ENCODE measurements around the gene SEMA4G. TPM values are rescaled to one million over a fixed set of nuclear protein-coding genes. Genes with fewer than 3 reads are reported as not detected.

Gene SEMA4G
- total and polyA plus RNA-seq, 2 of the 13 experiments (the other 11 are each of a cell fraction or from before 2014, with no cell fraction given), result 46.2 to 207 TPM

DNA sequence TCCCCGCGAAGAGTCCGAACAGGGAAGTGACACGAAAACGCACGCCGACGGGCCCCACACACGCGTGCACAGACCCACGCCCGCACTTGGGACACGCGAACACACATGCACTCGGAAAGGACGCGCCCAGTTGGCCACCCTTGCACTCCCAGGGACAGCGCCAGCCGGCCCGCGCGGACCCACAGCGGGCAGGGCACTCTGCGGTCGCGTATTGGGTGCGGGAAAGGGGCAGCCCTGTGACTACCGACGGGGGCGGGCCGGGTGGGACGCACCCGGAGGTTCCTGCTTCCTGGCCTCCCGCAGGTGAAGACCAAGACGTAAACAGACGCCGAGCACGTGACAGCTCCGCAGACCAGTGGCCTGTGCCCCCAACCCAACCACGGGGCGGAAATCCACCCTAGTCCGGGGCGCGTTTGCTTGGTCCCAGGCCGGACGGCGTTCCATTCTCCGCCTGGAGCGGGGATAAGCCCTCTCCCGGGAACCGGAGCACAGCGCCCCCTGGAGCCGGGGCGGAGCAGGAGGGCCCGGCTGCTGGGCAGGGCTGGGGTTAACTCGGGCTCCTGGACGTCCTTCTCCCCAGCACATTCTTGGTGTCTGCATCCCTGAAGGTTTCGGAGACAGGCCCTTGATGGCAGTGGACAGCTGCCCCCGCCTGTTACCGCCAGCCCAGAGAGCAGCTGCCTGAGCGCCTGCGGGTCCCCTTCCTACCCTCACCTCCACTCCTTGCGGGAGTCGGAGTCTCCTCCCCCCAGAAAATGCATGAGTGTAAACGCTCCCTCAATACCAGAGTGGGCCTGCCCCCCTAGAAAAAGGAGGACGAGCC is 28.3 kb downstream of the SEMA4G start (continued):
- TF ChIP-seq, protein P1, sequence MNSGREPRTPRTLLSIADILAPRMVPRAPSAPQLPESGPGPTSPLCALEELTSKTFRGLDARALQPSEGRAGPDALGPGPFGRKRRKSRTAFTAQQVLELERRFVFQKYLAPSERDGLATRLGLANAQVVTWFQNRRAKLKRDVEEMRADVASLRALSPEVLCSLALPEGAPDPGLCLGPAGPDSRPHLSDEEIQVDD (CRISPR knock-in tag; IDR thresholded peaks at IDR 0.05; ENCODE audit: borderline replicate concordance), result peak; percentile 46; the same call in 1 of the 2 replicates
- TF ChIP-seq, protein P2, sequence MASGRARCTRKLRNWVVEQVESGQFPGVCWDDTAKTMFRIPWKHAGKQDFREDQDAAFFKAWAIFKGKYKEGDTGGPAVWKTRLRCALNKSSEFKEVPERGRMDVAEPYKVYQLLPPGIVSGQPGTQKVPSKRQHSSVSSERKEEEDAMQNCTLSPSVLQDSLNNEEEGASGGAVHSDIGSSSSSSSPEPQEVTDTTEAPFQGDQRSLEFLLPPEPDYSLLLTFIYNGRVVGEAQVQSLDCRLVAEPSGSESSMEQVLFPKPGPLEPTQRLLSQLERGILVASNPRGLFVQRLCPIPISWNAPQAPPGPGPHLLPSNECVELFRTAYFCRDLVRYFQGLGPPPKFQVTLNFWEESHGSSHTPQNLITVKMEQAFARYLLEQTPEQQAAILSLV (CRISPR knock-in tag; IDR thresholded peaks at IDR 0.05; ENCODE audit: borderline replicate concordance), result peak; percentile 43
- TF ChIP-seq MEIS1 (CRISPR knock-in tag; IDR thresholded peaks at IDR 0.05; ENCODE audit: borderline replicate concordance) (no peak), JUND (CRISPR knock-in tag; IDR thresholded peaks at IDR 0.05) (peak; percentile 24; the same call in 1 of the 2 replicates), HDAC2 (CRISPR knock-in tag; IDR thresholded peaks at IDR 0.05) (no peak), ZNF296 (CRISPR knock-in tag; conservative IDR thresholded peaks at IDR 0.05) (0 out of 2 replicates have a peak, but pooled peaks have one; percentile 15), MYNN (CRISPR knock-in tag; IDR thresholded peaks at IDR 0.05; ENCODE audit: low read depth) (no peak; the same call in 1 of the 2 replicates), ARNT (IDR thresholded peaks at IDR 0.05) (no peak), NR3C1 (CRISPR knock-in tag; IDR thresholded peaks at IDR 0.05) (no peak), RNF2 (conservative IDR thresholded peaks at IDR 0.05; ENCODE audit: low read depth) (no peak), NCOA1 (CRISPR knock-in tag; IDR thresholded peaks at IDR 0.05) (no peak), ARNT2 (CRISPR knock-in tag; IDR thresholded peaks at IDR 0.05; ENCODE audit: low read depth) (no peak), ZNF225 (CRISPR knock-in tag; IDR thresholded peaks at IDR 0.05) (no peak), CHD2 (IDR thresholded peaks at IDR 0.05; ENCODE audit: low read depth, low read length) (no peak), ZNF703 (CRISPR knock-in tag; IDR thresholded peaks at IDR 0.05; ENCODE audit: borderline replicate concordance) (no peak; the same call in 1 of the 2 replicates)
- TF ChIP-seq, protein P3, sequence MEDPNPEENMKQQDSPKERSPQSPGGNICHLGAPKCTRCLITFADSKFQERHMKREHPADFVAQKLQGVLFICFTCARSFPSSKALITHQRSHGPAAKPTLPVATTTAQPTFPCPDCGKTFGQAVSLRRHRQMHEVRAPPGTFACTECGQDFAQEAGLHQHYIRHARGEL (CRISPR knock-in tag; IDR thresholded peaks at IDR 0.05), result no peak
- TF ChIP-seq, protein P4, sequence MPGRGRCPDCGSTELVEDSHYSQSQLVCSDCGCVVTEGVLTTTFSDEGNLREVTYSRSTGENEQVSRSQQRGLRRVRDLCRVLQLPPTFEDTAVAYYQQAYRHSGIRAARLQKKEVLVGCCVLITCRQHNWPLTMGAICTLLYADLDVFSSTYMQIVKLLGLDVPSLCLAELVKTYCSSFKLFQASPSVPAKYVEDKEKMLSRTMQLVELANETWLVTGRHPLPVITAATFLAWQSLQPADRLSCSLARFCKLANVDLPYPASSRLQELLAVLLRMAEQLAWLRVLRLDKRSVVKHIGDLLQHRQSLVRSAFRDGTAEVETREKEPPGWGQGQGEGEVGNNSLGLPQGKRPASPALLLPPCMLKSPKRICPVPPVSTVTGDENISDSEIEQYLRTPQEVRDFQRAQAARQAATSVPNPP (CRISPR knock-in tag; IDR thresholded peaks at IDR 0.05), result no peak
- TF ChIP-seq, protein P5, sequence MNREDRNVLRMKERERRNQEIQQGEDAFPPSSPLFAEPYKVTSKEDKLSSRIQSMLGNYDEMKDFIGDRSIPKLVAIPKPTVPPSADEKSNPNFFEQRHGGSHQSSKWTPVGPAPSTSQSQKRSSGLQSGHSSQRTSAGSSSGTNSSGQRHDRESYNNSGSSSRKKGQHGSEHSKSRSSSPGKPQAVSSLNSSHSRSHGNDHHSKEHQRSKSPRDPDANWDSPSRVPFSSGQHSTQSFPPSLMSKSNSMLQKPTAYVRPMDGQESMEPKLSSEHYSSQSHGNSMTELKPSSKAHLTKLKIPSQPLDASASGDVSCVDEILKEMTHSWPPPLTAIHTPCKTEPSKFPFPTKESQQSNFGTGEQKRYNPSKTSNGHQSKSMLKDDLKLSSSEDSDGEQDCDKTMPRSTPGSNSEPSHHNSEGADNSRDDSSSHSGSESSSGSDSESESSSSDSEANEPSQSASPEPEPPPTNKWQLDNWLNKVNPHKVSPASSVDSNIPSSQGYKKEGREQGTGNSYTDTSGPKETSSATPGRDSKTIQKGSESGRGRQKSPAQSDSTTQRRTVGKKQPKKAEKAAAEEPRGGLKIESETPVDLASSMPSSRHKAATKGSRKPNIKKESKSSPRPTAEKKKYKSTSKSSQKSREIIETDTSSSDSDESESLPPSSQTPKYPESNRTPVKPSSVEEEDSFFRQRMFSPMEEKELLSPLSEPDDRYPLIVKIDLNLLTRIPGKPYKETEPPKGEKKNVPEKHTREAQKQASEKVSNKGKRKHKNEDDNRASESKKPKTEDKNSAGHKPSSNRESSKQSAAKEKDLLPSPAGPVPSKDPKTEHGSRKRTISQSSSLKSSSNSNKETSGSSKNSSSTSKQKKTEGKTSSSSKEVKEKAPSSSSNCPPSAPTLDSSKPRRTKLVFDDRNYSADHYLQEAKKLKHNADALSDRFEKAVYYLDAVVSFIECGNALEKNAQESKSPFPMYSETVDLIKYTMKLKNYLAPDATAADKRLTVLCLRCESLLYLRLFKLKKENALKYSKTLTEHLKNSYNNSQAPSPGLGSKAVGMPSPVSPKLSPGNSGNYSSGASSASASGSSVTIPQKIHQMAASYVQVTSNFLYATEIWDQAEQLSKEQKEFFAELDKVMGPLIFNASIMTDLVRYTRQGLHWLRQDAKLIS (CRISPR knock-in tag; IDR thresholded peaks at IDR 0.05), result 0 out of 2 replicates have a peak, but pooled peaks have one; percentile 17
- TF ChIP-seq, protein P6, sequence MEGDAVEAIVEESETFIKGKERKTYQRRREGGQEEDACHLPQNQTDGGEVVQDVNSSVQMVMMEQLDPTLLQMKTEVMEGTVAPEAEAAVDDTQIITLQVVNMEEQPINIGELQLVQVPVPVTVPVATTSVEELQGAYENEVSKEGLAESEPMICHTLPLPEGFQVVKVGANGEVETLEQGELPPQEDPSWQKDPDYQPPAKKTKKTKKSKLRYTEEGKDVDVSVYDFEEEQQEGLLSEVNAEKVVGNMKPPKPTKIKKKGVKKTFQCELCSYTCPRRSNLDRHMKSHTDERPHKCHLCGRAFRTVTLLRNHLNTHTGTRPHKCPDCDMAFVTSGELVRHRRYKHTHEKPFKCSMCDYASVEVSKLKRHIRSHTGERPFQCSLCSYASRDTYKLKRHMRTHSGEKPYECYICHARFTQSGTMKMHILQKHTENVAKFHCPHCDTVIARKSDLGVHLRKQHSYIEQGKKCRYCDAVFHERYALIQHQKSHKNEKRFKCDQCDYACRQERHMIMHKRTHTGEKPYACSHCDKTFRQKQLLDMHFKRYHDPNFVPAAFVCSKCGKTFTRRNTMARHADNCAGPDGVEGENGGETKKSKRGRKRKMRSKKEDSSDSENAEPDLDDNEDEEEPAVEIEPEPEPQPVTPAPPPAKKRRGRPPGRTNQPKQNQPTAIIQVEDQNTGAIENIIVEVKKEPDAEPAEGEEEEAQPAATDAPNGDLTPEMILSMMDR (CRISPR knock-in tag; IDR thresholded peaks at IDR 0.05), result peak; percentile 88
